HepG2 (cell line): ENCODE measurements around the gene CATSPERD. TPM values are rescaled to one million over a fixed set of nuclear protein-coding genes. Genes with fewer than 3 reads are reported as not detected.

Source experiments
- ARHGAP35 ChIP-seq: sonication (generic); formaldehyde crosslinking; IDR thresholded peaks from 2 replicates; pipeline ENCODE4 v1.9.0; 2022; ENCODE audit warnings: mild to moderate bottlenecking, inconsistent platforms, moderate library complexity, missing genetic modification reagents, borderline replicate concordance
- ARNT2 ChIP-seq: sonication (generic); formaldehyde crosslinking; IDR thresholded peaks from 2 replicates; pipeline ENCODE4 v1.8.0; 2022; ENCODE audit warnings: mild to moderate bottlenecking, low read depth, missing genetic modification reagents, moderate library complexity
- ATF7 ChIP-seq, 2 experiments: fragments of 450-650 bp in 1 of 2; sonication (generic) in 1 of 2; formaldehyde crosslinking in 1 of 2; IDR thresholded peaks; 2 replicates each; pipeline versions ENCODE4 v1.4.0 to v1.6.1; 2016 to 2020; ENCODE audit warnings: antibody characterized with exemption in 1 of 2, mild to moderate bottlenecking in 1 of 2, missing genetic modification reagents in 1 of 2
- BCL6 ChIP-seq: IDR thresholded peaks from 2 replicates; pipeline ENCODE4 v1.6.1; 2016; ENCODE audit warnings: missing genetic modification reagents, missing compliant biosample characterization
- FOXC1 ChIP-seq: sonication (generic); formaldehyde crosslinking; IDR thresholded peaks from 2 replicates; pipeline ENCODE4 v1.8.0; 2022; ENCODE audit warnings: mild to moderate bottlenecking, missing genetic modification reagents, borderline replicate concordance
- HNRNPH1 ChIP-seq: fragments of 200-400 bp; formaldehyde crosslinking; optimal IDR thresholded peaks from 2 replicates; pipeline ENCODE3; 2017; ENCODE audit warnings: mild to moderate bottlenecking, low read depth, low read length
- HOXA5 ChIP-seq: sonication (generic); formaldehyde crosslinking; IDR thresholded peaks from 2 replicates; pipeline ENCODE4 v1.4.0; 2020; ENCODE audit warnings: missing genetic modification reagents
- IRF2 ChIP-seq: IDR thresholded peaks from 2 replicates; pipeline ENCODE4 v1.6.1; 2018; ENCODE audit warnings: missing genetic modification reagents, missing compliant biosample characterization
- MEIS1 ChIP-seq: sonication (generic); formaldehyde crosslinking; IDR thresholded peaks from 2 replicates; pipeline ENCODE4 v1.9.0; 2021; ENCODE audit warnings: mild to moderate bottlenecking, missing genetic modification reagents, moderate library complexity, borderline replicate concordance
- NFE2 ChIP-seq: sonication (generic); formaldehyde crosslinking; IDR thresholded peaks from 2 replicates; pipeline ENCODE4 v1.4.0; 2020; ENCODE audit warnings: missing genetic modification reagents
- RBFOX2 ChIP-seq: fragments of 200-400 bp; formaldehyde crosslinking; IDR thresholded peaks from 2 replicates; pipeline ENCODE4 v1.6.1; 2017; ENCODE audit warnings: low read depth, mild to moderate bottlenecking, low read length
- RFXAP ChIP-seq: sonication (generic); formaldehyde crosslinking; IDR thresholded peaks from 2 replicates; pipeline ENCODE4 v1.4.0; 2020; ENCODE audit warnings: missing genetic modification reagents, borderline replicate concordance
- SMAD9 ChIP-seq: sonication (generic); formaldehyde crosslinking; IDR thresholded peaks from 2 replicates; pipeline ENCODE4 v1.5.1; 2020; ENCODE audit warnings: mild to moderate bottlenecking, missing genetic modification reagents
- ZBTB20 ChIP-seq: sonication (generic); formaldehyde crosslinking; IDR thresholded peaks from 2 replicates; pipeline ENCODE4 v1.8.1; 2023; ENCODE audit warnings: missing genetic modification reagents, low read depth, mild to moderate bottlenecking, borderline replicate concordance
- ZFP36 ChIP-seq: fragments of 150-350 bp; IDR thresholded peaks from 2 replicates; pipeline ENCODE4 v1.6.1; 2018; ENCODE audit warnings: borderline replicate concordance, low read length, low read depth; ENCODE audit not compliant: partially characterized antibody
- ZNF263 ChIP-seq: sonication (generic); formaldehyde crosslinking; IDR thresholded peaks from 2 replicates; pipeline ENCODE4 v1.4.0; 2020; ENCODE audit warnings: missing genetic modification reagents
- ZNF615 ChIP-seq: sonication (generic); formaldehyde crosslinking; IDR thresholded peaks from 2 replicates; pipeline ENCODE4 v1.5.0; 2020; ENCODE audit warnings: mild to moderate bottlenecking, missing genetic modification reagents, borderline replicate concordance
- ZNF772 ChIP-seq: sonication (generic); formaldehyde crosslinking; IDR thresholded peaks from 2 replicates; pipeline ENCODE4 v1.5.0; 2020; ENCODE audit warnings: mild to moderate bottlenecking, missing genetic modification reagents
- ZNF891 ChIP-seq: sonication (generic); formaldehyde crosslinking; IDR thresholded peaks from 2 replicates; pipeline ENCODE4 v1.5.0; 2020; ENCODE audit warnings: mild to moderate bottlenecking, missing genetic modification reagents
- polyA plus RNA-seq, 8 experiments: library from polyadenylated mRNA; depleted of rRNA in 3 of 8; stranded (reverse) in 7 of 8; unstranded in 1 of 8; fragments of >200 nt; fragmentation: Illumina TruSeq in 4 of 8; extraction: Trizol in 4 of 8; gene quantifications; 2 replicates each; pipeline versions ENCODE4 v1.2.1 to v1.2.3, GENCODE V29; 2011 to 2016; ENCODE audit warnings: low read depth in 4 of 8, missing spikeins in 1 of 8, mixed read lengths in 1 of 8; ENCODE audit not compliant: insufficient read depth in 1 of 8
- total RNA-seq, 5 experiments: library from RNA; depleted of rRNA; stranded (reverse); fragments of >200 nt; fragmentation: Illumina TruSeq; extraction: Trizol; gene quantifications; 2 replicates each; pipeline ENCODE4 v1.2.3, GENCODE V29; 2016; ENCODE audit warnings: low read depth in 1 of 5
- TF ChIP-seq, protein P1 (sequence below): sonication (generic); formaldehyde crosslinking; IDR thresholded peaks from 2 replicates; pipeline ENCODE4 v1.4.0; 2020; ENCODE audit warnings: mild to moderate bottlenecking, missing genetic modification reagents
- TF ChIP-seq, protein P2 (sequence below): sonication (generic); formaldehyde crosslinking; IDR thresholded peaks from 2 replicates; pipeline ENCODE4 v1.4.0; 2020; ENCODE audit warnings: missing genetic modification reagents, mild to moderate bottlenecking, borderline replicate concordance
- TF ChIP-seq, protein P3 (sequence below): IDR thresholded peaks from 2 replicates; pipeline ENCODE4 v1.6.1; 2018; ENCODE audit warnings: missing genetic modification reagents, mild to moderate bottlenecking, missing compliant biosample characterization
- TF ChIP-seq, protein P4 (sequence below): sonication (generic); formaldehyde crosslinking; IDR thresholded peaks from 2 replicates; pipeline ENCODE4 v1.4.0; 2020; ENCODE audit warnings: missing genetic modification reagents

Gene CATSPERD
- total and polyA plus RNA-seq, 2 of the 13 experiments (the other 11 are each of a cell fraction or from before 2014, with no cell fraction given) = 0.04 TPM; not detected in 1

DNA sequence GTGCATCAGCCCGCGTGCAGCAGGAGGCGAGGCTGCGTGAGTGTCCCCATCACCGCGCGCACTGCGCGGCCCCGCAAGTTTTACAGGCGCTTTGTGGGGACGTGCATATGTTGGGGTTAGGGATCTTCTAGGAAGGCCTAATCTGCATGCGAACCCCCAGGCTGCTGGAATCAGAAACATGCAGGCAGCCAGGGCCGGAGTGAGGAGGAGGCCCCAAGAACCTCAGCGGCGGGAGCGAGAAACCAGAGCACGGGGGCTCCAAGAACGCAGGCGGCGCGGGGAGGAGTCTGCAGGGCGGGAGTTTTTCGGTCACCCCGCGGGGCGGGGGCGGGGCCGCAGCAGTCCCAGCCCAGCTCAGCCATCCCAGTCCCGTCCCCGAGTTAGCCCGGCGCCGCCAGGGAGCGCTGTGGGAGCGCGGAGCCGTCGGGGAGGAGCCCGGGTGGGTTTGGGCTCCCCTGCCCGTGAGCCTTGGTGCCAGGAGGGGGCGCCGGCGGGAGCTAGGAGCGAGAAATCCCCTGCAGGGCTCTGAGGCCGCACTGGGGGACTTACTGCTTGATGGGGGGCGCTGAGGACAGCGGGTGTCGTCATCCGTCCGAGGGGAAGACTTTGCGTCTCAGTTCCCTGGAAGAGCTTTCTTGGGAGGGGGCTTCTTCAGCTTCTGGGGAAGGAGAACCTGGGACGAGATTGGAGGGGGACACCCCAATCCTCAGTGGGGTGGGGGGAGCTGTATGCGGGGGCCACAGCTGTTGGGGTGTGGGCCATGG, 83.5 kb downstream of the CATSPERD start (continued):
- TF ChIP-seq ZFP36 (no peak), FOXC1 (0 out of 2 replicates have a peak, but pooled peaks have one; percentile 73), ZNF263 (peak; percentile 78; the same call in 1 of the 2 replicates), ZNF891 (CRISPR knock-in tag) (peak; percentile 70; the same call in 1 of the 2 replicates), ZNF772 (CRISPR knock-in tag) (peak; percentile 84), HOXA5 (peak; percentile 39; the same call in 1 of the 2 replicates), IRF2 (CRISPR knock-in tag) (0 out of 2 replicates have a peak, but pooled peaks have one; percentile 38), RFXAP (no peak), RBFOX2 (peak; percentile 37; the same call in 1 of the 2 replicates), HNRNPH1 (no peak), ARHGAP35 (CRISPR knock-in tag) (peak; percentile 27; the same call in 1 of the 2 replicates), ATF7 (IDR thresholded peaks at IDR 0.05) (no peak; the same call in 1 of the 2 replicates), ATF7 (CRISPR knock-in tag; IDR thresholded peaks at IDR 0.05) (no peak), SMAD9 (0 out of 2 replicates have a peak, but pooled peaks have one; percentile 36), ARNT2 (CRISPR knock-in tag) (peak; percentile 95), ZBTB20 (CRISPR knock-in tag) (no peak), BCL6 (CRISPR knock-in tag) (0 out of 2 replicates have a peak, but pooled peaks have one; percentile 30), NFE2 (CRISPR knock-in tag) (no peak), MEIS1 (CRISPR knock-in tag) (peak; percentile 20; the same call in 1 of the 2 replicates), ZNF615 (CRISPR knock-in tag) (0 out of 2 replicates have a peak, but pooled peaks have one; percentile 27)
- TF ChIP-seq, protein P1, sequence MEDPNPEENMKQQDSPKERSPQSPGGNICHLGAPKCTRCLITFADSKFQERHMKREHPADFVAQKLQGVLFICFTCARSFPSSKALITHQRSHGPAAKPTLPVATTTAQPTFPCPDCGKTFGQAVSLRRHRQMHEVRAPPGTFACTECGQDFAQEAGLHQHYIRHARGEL (CRISPR knock-in tag) = no peak
- TF ChIP-seq, protein P2, sequence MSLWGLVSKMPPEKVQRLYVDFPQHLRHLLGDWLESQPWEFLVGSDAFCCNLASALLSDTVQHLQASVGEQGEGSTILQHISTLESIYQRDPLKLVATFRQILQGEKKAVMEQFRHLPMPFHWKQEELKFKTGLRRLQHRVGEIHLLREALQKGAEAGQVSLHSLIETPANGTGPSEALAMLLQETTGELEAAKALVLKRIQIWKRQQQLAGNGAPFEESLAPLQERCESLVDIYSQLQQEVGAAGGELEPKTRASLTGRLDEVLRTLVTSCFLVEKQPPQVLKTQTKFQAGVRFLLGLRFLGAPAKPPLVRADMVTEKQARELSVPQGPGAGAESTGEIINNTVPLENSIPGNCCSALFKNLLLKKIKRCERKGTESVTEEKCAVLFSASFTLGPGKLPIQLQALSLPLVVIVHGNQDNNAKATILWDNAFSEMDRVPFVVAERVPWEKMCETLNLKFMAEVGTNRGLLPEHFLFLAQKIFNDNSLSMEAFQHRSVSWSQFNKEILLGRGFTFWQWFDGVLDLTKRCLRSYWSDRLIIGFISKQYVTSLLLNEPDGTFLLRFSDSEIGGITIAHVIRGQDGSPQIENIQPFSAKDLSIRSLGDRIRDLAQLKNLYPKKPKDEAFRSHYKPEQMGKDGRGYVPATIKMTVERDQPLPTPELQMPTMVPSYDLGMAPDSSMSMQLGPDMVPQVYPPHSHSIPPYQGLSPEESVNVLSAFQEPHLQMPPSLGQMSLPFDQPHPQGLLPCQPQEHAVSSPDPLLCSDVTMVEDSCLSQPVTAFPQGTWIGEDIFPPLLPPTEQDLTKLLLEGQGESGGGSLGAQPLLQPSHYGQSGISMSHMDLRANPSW (CRISPR knock-in tag) = no peak
- TF ChIP-seq, protein P3, sequence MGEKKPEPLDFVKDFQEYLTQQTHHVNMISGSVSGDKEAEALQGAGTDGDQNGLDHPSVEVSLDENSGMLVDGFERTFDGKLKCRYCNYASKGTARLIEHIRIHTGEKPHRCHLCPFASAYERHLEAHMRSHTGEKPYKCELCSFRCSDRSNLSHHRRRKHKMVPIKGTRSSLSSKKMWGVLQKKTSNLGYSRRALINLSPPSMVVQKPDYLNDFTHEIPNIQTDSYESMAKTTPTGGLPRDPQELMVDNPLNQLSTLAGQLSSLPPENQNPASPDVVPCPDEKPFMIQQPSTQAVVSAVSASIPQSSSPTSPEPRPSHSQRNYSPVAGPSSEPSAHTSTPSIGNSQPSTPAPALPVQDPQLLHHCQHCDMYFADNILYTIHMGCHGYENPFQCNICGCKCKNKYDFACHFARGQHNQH (CRISPR knock-in tag) = peak; percentile 27; the same call in 1 of the 2 replicates
- TF ChIP-seq, protein P4, sequence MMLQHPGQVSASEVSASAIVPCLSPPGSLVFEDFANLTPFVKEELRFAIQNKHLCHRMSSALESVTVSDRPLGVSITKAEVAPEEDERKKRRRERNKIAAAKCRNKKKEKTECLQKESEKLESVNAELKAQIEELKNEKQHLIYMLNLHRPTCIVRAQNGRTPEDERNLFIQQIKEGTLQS (CRISPR knock-in tag) = no peak
